T-cell (primary cell): Measurements from ENCODE around the gene PDZRN3. TPM values are rescaled to one million over a fixed set of nuclear protein-coding genes. Genes with fewer than 3 reads are reported as not detected.

Experiments
- ATAC-seq, 4 experiments: fragments of 200-7000 bp in 3 of 4; fragments of 150-1000 bp in 1 of 4; cut with Tn5 transposase; replicated peaks in 1 of 4; 1 replicate in 3 of 4; 2 replicates in 1 of 4; pipeline ENCODE4 v1.10.0; 2021; ENCODE audit warnings: moderate library complexity in 3 of 4, mild to moderate bottlenecking in 2 of 4, moderate number of reproducible peaks in 1 of 4
- CTCF ChIA-PET, 2 donors: fragments of 300-600 bp; sonication (Branson Sonifier 250); formaldehyde crosslinking; loops; one replicate each; lab custom pipeline; 2022; ENCODE audit warnings: antibody characterized with exemption in 2 of 2; lab: Charles Lee
- POLR2A ChIA-PET, 2 donors: fragments of 300-600 bp; sonication (Branson Sonifier 250); formaldehyde crosslinking; loops; one replicate each; lab custom pipeline; 2022; ENCODE audit warnings: antibody characterized with exemption in 2 of 2; lab: Charles Lee
- DNase-seq, 35 experiments: peaks; one replicate each; pipeline versions ENCODE4 v3.0.0 to v3.0.0-alpha.2; 2013 to 2023
- H3K27ac ChIP-seq: one replicate; pipeline ENCODE4 v1.5.1; 2013; ENCODE audit warnings: low read length
- H3K27me3 ChIP-seq, 2 experiments: replicated peaks in 1 of 2; 1 replicate in 1 of 2; 2 replicates in 1 of 2; pipeline versions ENCODE4 v1.6.1 to v1.7.0; 2013; ENCODE audit warnings: low read length in 1 of 2, mixed read lengths in 1 of 2; ENCODE audit not compliant: control insufficient read depth in 2 of 2, insufficient read depth in 2 of 2; ENCODE audit errors: extremely low read depth in 1 of 2
- H3K36me3 ChIP-seq, 2 donors: 1 replicate in 1 of 2; 2 replicates in 1 of 2; pipeline versions ENCODE4 v1.6.1 to v1.7.0; 2013; ENCODE audit warnings: low read length in 1 of 2; ENCODE audit not compliant: control insufficient read depth in 2 of 2, insufficient read depth in 1 of 2; ENCODE audit errors: extremely low read depth in 1 of 2
- H3K4me1 ChIP-seq, 2 experiments: 1 replicate in 1 of 2; 2 replicates in 1 of 2; pipeline versions ENCODE4 v1.6.1 to v1.7.0; 2013; ENCODE audit warnings: low read length in 2 of 2, mixed read lengths in 1 of 2; ENCODE audit not compliant: insufficient read depth in 2 of 2, control insufficient read depth in 1 of 2; ENCODE audit errors: extremely low read depth in 1 of 2
- H3K4me3 ChIP-seq, 2 donors: 1 replicate in 1 of 2; 2 replicates in 1 of 2; pipeline versions ENCODE4 v1.5.1 to v1.7.0; 2013; ENCODE audit warnings: mild to moderate bottlenecking in 2 of 2, low read length in 1 of 2, moderate library complexity in 1 of 2; ENCODE audit not compliant: control insufficient read depth in 1 of 2; ENCODE audit errors: extremely low read depth in 1 of 2
- H3K9me3 ChIP-seq: 2 replicates; pipeline ENCODE4 v1.7.0; 2013
- H3K27ac Mint-ChIP-seq, 2 donors: one replicate each; pipeline ENCODE4 v1.8.0; 2020 to 2021; ENCODE audit warnings: mild to moderate bottlenecking in 2 of 2, mixed read lengths in 2 of 2
- H3K27me3 Mint-ChIP-seq, 2 donors: one replicate each; pipeline ENCODE4 v1.8.0; 2021 to 2022; ENCODE audit warnings: mixed read lengths in 2 of 2
- H3K36me3 Mint-ChIP-seq: one replicate; pipeline ENCODE4 v1.8.0; 2021; ENCODE audit warnings: mixed read lengths
- H3K4me1 Mint-ChIP-seq, 3 donors: one replicate each; pipeline ENCODE4 v1.8.0; 2020 to 2022; ENCODE audit warnings: mixed read lengths in 3 of 3, mild to moderate bottlenecking in 1 of 3
- H3K4me3 Mint-ChIP-seq, 3 donors: one replicate each; pipeline ENCODE4 v1.8.0; 2020 to 2022; ENCODE audit warnings: mild to moderate bottlenecking in 3 of 3, mixed read lengths in 3 of 3, moderate library complexity in 3 of 3
- H3K9me3 Mint-ChIP-seq, 3 donors: one replicate each; pipeline ENCODE4 v1.8.0; 2020 to 2022; ENCODE audit warnings: mixed read lengths in 3 of 3
- WGBS: methylation state at CpG from one replicate; pipeline ENCODE4 v1.1.5; 2013; ENCODE audit warnings: missing lambda C conversion rate; ENCODE audit not compliant: insufficient coverage; 5-methylcytosine and 5-hydroxymethylcytosine counted together
- total RNA-seq, 35 experiments: library from RNA in 6 of 35; stranded (reverse) in 6 of 35; fragments of 120-200 nt in 1 of 35; gene quantifications; one replicate each; pipeline versions ENCODE4 v1.2.1 to v1.2.4 and lab custom pipeline; 2013 to 2026

PDZRN3 gene
- total RNA-seq, 5 donors from 2014 or later (not counting 1 experiment from before 2014, with no cell fraction given) = 0.16 to 0.73 (median 0.18) TPM; not detected in 2

- H3K27me3 Mint-ChIP-seq = peaks cover 0 to 9% of the 10 kb centered on the region in 2 donors
- H3K4me1 Mint-ChIP-seq = no peaks in the 10 kb centered on the region
- Histone ChIP-seq H3K4me1 (no peaks in the 10 kb centered on the region), H3K9me3 (no peaks in the 10 kb centered on the region), H3K27me3 (no peaks in the 10 kb centered on the region), H3K27ac (no peak overlapping the region), H3K36me3 (no peaks in the 10 kb centered on the region), H3K4me3 (no peak overlapping the region)
- DNase-seq = no peak
- H3K27ac Mint-ChIP-seq = no peak overlapping the region
- POLR2A ChIA-PET = no interaction called here
- CTCF ChIA-PET = no interaction called here
- no peaks in the 10 kb centered on the region for H3K36me3 Mint-ChIP-seq
- H3K4me3 Mint-ChIP-seq = no peak overlapping the region
- WGBS = 100% methylated on average over 1 of the region's 2 CpGs
- ATAC-seq = no peak
- H3K9me3 Mint-ChIP-seq = no peaks in the 10 kb centered on the region
Observed at GRCh38 chr3:73559749-73560148, 65.0 kb downstream of the PDZRN3 start.

GRCh38 chr3:73558727-73559075 is 66.0 kb downstream of the PDZRN3 start:
- Mint-ChIP-seq H3K27ac (no peak overlapping the region), H3K4me3 (no peak overlapping the region), H3K9me3 (no peaks in the 10 kb centered on the region), H3K27me3 (no peaks in the 10 kb centered on the region), H3K4me1 (no peaks in the 10 kb centered on the region), H3K36me3 (no peaks in the 10 kb centered on the region)
- no peaks in the 10 kb centered on the region for H3K27me3 ChIP-seq
- POLR2A ChIA-PET = no interaction called here
- CTCF ChIA-PET = no interaction called here
- H3K4me1 ChIP-seq = no peaks in the 10 kb centered on the region
- H3K27ac ChIP-seq = no peak overlapping the region
- H3K9me3 ChIP-seq = no peaks in the 10 kb centered on the region
- H3K4me3 ChIP-seq = no peak overlapping the region
- 88% methylated on average over 1 of the region's 4 CpGs for WGBS
- no peak for DNase-seq
- H3K36me3 ChIP-seq = no peaks in the 10 kb centered on the region
- no peak for ATAC-seq

GRCh38 chr3:73557986-73558726 is 66.6 kb downstream of the PDZRN3 start:
- Histone ChIP-seq H3K9me3 (no peaks in the 10 kb centered on the region), H3K27ac (no peak overlapping the region), H3K27me3 (no peaks in the 10 kb centered on the region), H3K4me1 (no peaks in the 10 kb centered on the region), H3K36me3 (no peaks in the 10 kb centered on the region), H3K4me3 (no peak overlapping the region)
- H3K27me3 Mint-ChIP-seq = no peaks in the 10 kb centered on the region
- H3K4me1 Mint-ChIP-seq = no peaks in the 10 kb centered on the region
- H3K9me3 Mint-ChIP-seq = no peaks in the 10 kb centered on the region
- DNase-seq (no peak), ATAC-seq (no peak)
- CTCF ChIA-PET = no interaction called here
- H3K36me3 Mint-ChIP-seq = no peaks in the 10 kb centered on the region
- POLR2A ChIA-PET = no interaction called here
- H3K27ac Mint-ChIP-seq = no peak overlapping the region
- no peak overlapping the region for H3K4me3 Mint-ChIP-seq
- no CpG with 5 or more reads among the region's 3 CpGs for WGBS

GRCh38 chr3:73556520-73557372 is 68.0 kb downstream of the PDZRN3 start:
- H3K36me3 Mint-ChIP-seq = no peaks in the 10 kb centered on the region
- H3K4me3 Mint-ChIP-seq = no peak overlapping the region
- H3K4me1 ChIP-seq = no peaks in the 10 kb centered on the region
- H3K4me1 Mint-ChIP-seq = no peaks in the 10 kb centered on the region
- H3K27me3 Mint-ChIP-seq = no peaks in the 10 kb centered on the region
- H3K36me3 ChIP-seq = no peaks in the 10 kb centered on the region
- H3K9me3 Mint-ChIP-seq = peaks cover 0 to 3% (median 0%) of the 10 kb centered on the region in 3 donors
- H3K27me3 ChIP-seq = no peaks in the 10 kb centered on the region
- no peak overlapping the region for H3K27ac ChIP-seq
- H3K9me3 ChIP-seq = no peaks in the 10 kb centered on the region
- CTCF ChIA-PET = no interaction called here
- H3K27ac Mint-ChIP-seq = no peak overlapping the region
- DNase-seq (no peak), ATAC-seq (no peak)
- POLR2A ChIA-PET = interaction anchor here in 1 of 2 donors (0.6 kb wide), 1 partner anchor 47 kb away, joined by 3 read pairs; no protein-coding TSS in a partner anchor
- WGBS = 69% methylated on average over 2 of the region's 3 CpGs
- H3K4me3 ChIP-seq = no peak overlapping the region

GRCh38 chr3:73555076-73555475 is 69.7 kb downstream of the PDZRN3 start:
- Histone ChIP-seq H3K9me3 (no peaks in the 10 kb centered on the region), H3K4me1 (no peaks in the 10 kb centered on the region), H3K27me3 (no peaks in the 10 kb centered on the region), H3K36me3 (no peaks in the 10 kb centered on the region), H3K27ac (no peak overlapping the region), H3K4me3 (no peak overlapping the region)
- no peaks in the 10 kb centered on the region for H3K4me1 Mint-ChIP-seq
- peaks cover 0 to 3% (median 0%) of the 10 kb centered on the region in 3 donors for H3K9me3 Mint-ChIP-seq
- no peak overlapping the region for H3K27ac Mint-ChIP-seq
- H3K36me3 Mint-ChIP-seq = no peaks in the 10 kb centered on the region
- DNase-seq (no peak), ATAC-seq (no peak)
- POLR2A ChIA-PET = no interaction called here
- whole genome bisulfite sequencing = no CpG with 5 or more reads among the region's 2 CpGs
- H3K27me3 Mint-ChIP-seq = no peaks in the 10 kb centered on the region
- no peak overlapping the region for H3K4me3 Mint-ChIP-seq
- CTCF ChIA-PET = no interaction called here

GRCh38 chr3:73552700-73553099 is 72.0 kb downstream of the PDZRN3 start:
- no peak overlapping the region for H3K4me3 Mint-ChIP-seq
- H3K27me3 Mint-ChIP-seq = peaks cover 0 to 1% of the 10 kb centered on the region in 2 donors
- H3K27ac Mint-ChIP-seq = no peak overlapping the region
- no peaks in the 10 kb centered on the region for H3K36me3 Mint-ChIP-seq
- H3K4me1 ChIP-seq = no peaks in the 10 kb centered on the region
- no peaks in the 10 kb centered on the region for H3K9me3 ChIP-seq
- POLR2A ChIA-PET = no interaction called here
- ATAC-seq = no peak
- H3K36me3 ChIP-seq = no peaks in the 10 kb centered on the region
- no peaks in the 10 kb centered on the region for H3K4me1 Mint-ChIP-seq
- no peaks in the 10 kb centered on the region for H3K27me3 ChIP-seq
- H3K9me3 Mint-ChIP-seq = peaks cover 0 to 3% (median 0%) of the 10 kb centered on the region in 3 donors
- DNase-seq = no peak
- no peak overlapping the region for H3K4me3 ChIP-seq
- CTCF ChIA-PET = no interaction called here
- H3K27ac ChIP-seq = no peak overlapping the region
- 100% methylated on average over 1 of the region's 4 CpGs for WGBS
